CD14-positive monocyte (primary cell): ENCODE measurements around the gene TSGA10IP. TPM values are rescaled to one million over a fixed set of nuclear protein-coding genes. Genes with fewer than 3 reads are reported as not detected.

Source experiments
- DNase-seq, 3 donors: peaks; one replicate each; pipeline ENCODE4 v3.0.0-alpha.2; 2011 to 2022
- H2AFZ ChIP-seq: 2 replicates; pipeline ENCODE4 v1.6.0; 2012; ENCODE audit warnings: mild to moderate bottlenecking, low read depth, low read length, inconsistent platforms; ENCODE audit not compliant: insufficient read depth, poor library complexity, severe bottlenecking
- H3K27ac ChIP-seq, 2 donors: 1 replicate in 1 of 2; 2 replicates in 1 of 2; pipeline ENCODE4 v1.5.1; 2012 to 2013; ENCODE audit warnings: low read length in 2 of 2, control low read depth in 1 of 2, inconsistent platforms in 1 of 2, low read depth in 1 of 2, mild to moderate bottlenecking in 1 of 2
- H3K27me3 ChIP-seq, 2 donors: one replicate each; pipeline versions ENCODE4 v1.6.0 to v1.6.1; 2011 to 2013; ENCODE audit warnings: low read length in 2 of 2; ENCODE audit not compliant: control insufficient read depth in 2 of 2, insufficient read depth in 2 of 2
- H3K36me3 ChIP-seq, 2 donors: replicated peaks in 1 of 2; 1 replicate in 1 of 2; 2 replicates in 1 of 2; pipeline versions ENCODE4 v1.5.1 to v1.6.1; 2012 to 2013; ENCODE audit warnings: low read length in 2 of 2, control low read depth in 1 of 2, inconsistent platforms in 1 of 2, mild to moderate bottlenecking in 1 of 2; ENCODE audit not compliant: insufficient read depth in 2 of 2, control insufficient read depth in 1 of 2
- H3K4me1 ChIP-seq, 2 donors: 1 replicate in 1 of 2; 2 replicates in 1 of 2; pipeline versions ENCODE4 v1.5.1 to v1.6.1; 2012 to 2013; ENCODE audit warnings: low read length in 2 of 2, control low read depth in 1 of 2, inconsistent platforms in 1 of 2, mild to moderate bottlenecking in 1 of 2, moderate library complexity in 1 of 2; ENCODE audit not compliant: insufficient read depth in 2 of 2, control insufficient read depth in 1 of 2
- H3K4me2 ChIP-seq: replicated peaks from 2 replicates; pipeline ENCODE3; 2012; ENCODE audit warnings: low read length, moderate library complexity, mild to moderate bottlenecking; ENCODE audit not compliant: poor library complexity, severe bottlenecking; ENCODE audit errors: extremely low read depth
- H3K4me3 ChIP-seq, 3 experiments: fragments of 200-600 bp in 1 of 3; sonication (generic) in 1 of 3; replicated peaks in 1 of 3; 1 replicate in 2 of 3; 2 replicates in 1 of 3; pipeline ENCODE4 v1.5.1; 2011 to 2013; ENCODE audit warnings: low read length in 3 of 3, mild to moderate bottlenecking in 3 of 3, control low read depth in 2 of 3, low read depth in 2 of 3, inconsistent platforms in 1 of 3, moderate library complexity in 1 of 3
- H3K79me2 ChIP-seq: 2 replicates; pipeline ENCODE4 v1.6.0; 2012; ENCODE audit warnings: mild to moderate bottlenecking, control low read depth, inconsistent platforms, low read length, moderate library complexity; ENCODE audit not compliant: insufficient read depth
- H3K9ac ChIP-seq: 2 replicates; pipeline ENCODE4 v1.6.0; 2017; ENCODE audit warnings: low read length, mild to moderate bottlenecking; ENCODE audit not compliant: insufficient read depth, poor library complexity, severe bottlenecking
- H3K9me3 ChIP-seq, 2 donors: replicated peaks in 1 of 2; 1 replicate in 1 of 2; 2 replicates in 1 of 2; pipeline versions ENCODE4 v1.5.1 to v1.6.1; 2012 to 2013; ENCODE audit warnings: low read length in 2 of 2, control low read depth in 1 of 2; ENCODE audit not compliant: control insufficient read depth in 1 of 2, insufficient read depth in 1 of 2
- H4K20me1 ChIP-seq: 2 replicates; pipeline ENCODE4 v1.6.0; 2012; ENCODE audit warnings: mild to moderate bottlenecking, low read length, control low read depth, moderate library complexity; ENCODE audit not compliant: insufficient read depth
- H3K27ac Mint-ChIP-seq, 7 donors: one replicate each; pipeline ENCODE4 v1.8.0; 2020; ENCODE audit warnings: mild to moderate bottlenecking in 7 of 7, mixed read lengths in 7 of 7, moderate library complexity in 6 of 7, inconsistent platforms in 2 of 7
- H3K27me3 Mint-ChIP-seq, 3 donors: one replicate each; pipeline ENCODE4 v1.8.0; 2021 to 2022; ENCODE audit warnings: low read depth in 3 of 3, mild to moderate bottlenecking in 3 of 3, mixed read lengths in 3 of 3, moderate library complexity in 3 of 3, inconsistent platforms in 1 of 3
- H3K36me3 Mint-ChIP-seq, 2 donors: one replicate each; pipeline ENCODE4 v1.8.0; 2020; ENCODE audit warnings: mixed read lengths in 2 of 2, inconsistent platforms in 1 of 2, mild to moderate bottlenecking in 1 of 2
- H3K4me1 Mint-ChIP-seq: one replicate; pipeline ENCODE4 v1.8.0; 2020; ENCODE audit warnings: mild to moderate bottlenecking, mixed read lengths
- H3K4me3 Mint-ChIP-seq, 2 donors: one replicate each; pipeline ENCODE4 v1.8.0; 2020; ENCODE audit warnings: mild to moderate bottlenecking in 2 of 2, mixed read lengths in 2 of 2, moderate library complexity in 1 of 2
- H3K9me3 Mint-ChIP-seq, 7 donors: one replicate each; pipeline ENCODE4 v1.8.0; 2020 to 2022; ENCODE audit warnings: mixed read lengths in 7 of 7, mild to moderate bottlenecking in 6 of 7, moderate library complexity in 6 of 7, inconsistent platforms in 2 of 7
- CTCF ChIP-seq: fragments of 200-600 bp; IDR thresholded peaks from one replicate; pipeline ENCODE4 v1.8.0; 2022; ENCODE audit warnings: antibody characterized with exemption, mild to moderate bottlenecking
- WGBS: methylation state at CpG from one replicate; pipeline ENCODE4 v1.1.5; 2013; ENCODE audit warnings: missing lambda C conversion rate; ENCODE audit not compliant: insufficient coverage; 5-methylcytosine and 5-hydroxymethylcytosine counted together
- intact Hi-C, 2 donors: fragments of 100-400 bp; cut with micrococcal nuclease; formaldehyde crosslinking; loops; one replicate each; pipeline versions ENCODE4 v1.15.0 to v1.15.1; 2023
- polyA plus RNA-seq, 3 donors: library from polyadenylated mRNA; depleted of rRNA in 1 of 3; unstranded in 2 of 3; stranded (reverse) in 1 of 3; fragments of 300-500 nt in 2 of 3; fragments of >200 nt in 1 of 3; fragmentation: Illumina TruSeq in 2 of 3; gene quantifications; 1 replicate in 2 of 3; 2 replicates in 1 of 3; pipeline ENCODE4 v1.2.3, GENCODE V29; 2012 to 2021

TSGA10IP gene
- polyA plus RNA-seq, 3 donors, result 0.67 to 0.71 TPM; not detected in 1

GRCh38 chr11:65961267-65962140 is 16.2 kb downstream of the TSGA10IP start, which contains the start of gene SART1:
Gene SART1 (plus strand): TSS chr11:65961734. CDS start chr11:65961781, 47 bp downstream.
- intact Hi-C loops, result loop anchor here (1.0 to 5.0 kb wide), 5 partner anchors 39 to 73 kb away; partner anchors contain the start of genes BANF1 (in 2 of the 2), EIF1AD (in 2 of the 2), C11orf68 (in 1 of the 2) and DRAP1 (in 1 of the 2)
- Histone ChIP-seq H3K27ac (peak within 1 kb of the TSS; percentile 80 to 92), H3K4me2 (peak within 1 kb of the TSS; percentile 72), H3K4me1 (peaks cover 18 to 30% of the 10 kb centered on the region in 2 donors), H3K4me3 (peak within 1 kb of the TSS; percentile 74 to 97 (median 87)), H4K20me1 (peaks cover 10% of the 10 kb centered on the region), H3K27me3 (no peaks in the 10 kb centered on the region), H2AFZ (peak within 1 kb of the TSS; percentile 90), H3K79me2 (peaks cover 35% of the 10 kb centered on the region), H3K9ac (peak within 1 kb of the TSS; percentile 94), H3K9me3 (no peaks in the 10 kb centered on the region), H3K36me3 (peaks cover 26 to 32% of the 10 kb centered on the region in 2 donors)
- DNase-seq, result peak; percentile 94 to 97 (median 97)
- peak within 1 kb of the TSS; percentile 91 to 95 for H3K4me3 Mint-ChIP-seq
- H3K9me3 Mint-ChIP-seq, result peaks cover 0 to 2% (median 0%) of the 10 kb centered on the region in 7 donors
- under 1% methylated on average over 91 of the region's 97 CpGs for WGBS
- peaks cover 31% of the 10 kb centered on the region for H3K4me1 Mint-ChIP-seq
- peaks cover 0 to 2% (median 2%) of the 10 kb centered on the region in 3 donors for H3K27me3 Mint-ChIP-seq
- no peak for TF ChIP-seq CTCF
- peak within 1 kb of the TSS; percentile 95 to 99 (median 97) for H3K27ac Mint-ChIP-seq
- peaks cover 33 to 35% of the 10 kb centered on the region in 2 donors for H3K36me3 Mint-ChIP-seq

- intact Hi-C loops, result loop anchor here (2.0 to 5.0 kb wide), 3 partner anchors 40 to 41 kb away; partner anchors contain the start of genes BANF1 (in 2 of the 2) and EIF1AD (in 2 of the 2)
- peaks cover 35% of the 10 kb centered on the region for H3K79me2 ChIP-seq
Observed at GRCh38 chr11:65962141-65962564, 16.9 kb downstream of the TSGA10IP start.

More at GRCh38 chr11:65962141-65962564, 16.9 kb downstream of the TSGA10IP start:
- peak overlapping the region; percentile 94 for H3K9ac ChIP-seq
- TF ChIP-seq CTCF, result no peak
- H3K36me3 Mint-ChIP-seq, result peaks cover 39 to 41% of the 10 kb centered on the region in 2 donors
- DNase-seq, result no peak
- peaks cover 24% of the 10 kb centered on the region for H3K4me1 Mint-ChIP-seq
- H3K27ac Mint-ChIP-seq, result peak overlapping the region; percentile 52 to 97 (median 89)
- H3K4me3 Mint-ChIP-seq, result peak overlapping the region; percentile 91 to 95
- H3K4me1 ChIP-seq, result peaks cover 18 to 24% of the 10 kb centered on the region in 2 donors
- H3K36me3 ChIP-seq, result peaks cover 33 to 38% of the 10 kb centered on the region in 2 donors
- H3K27me3 ChIP-seq, result no peaks in the 10 kb centered on the region
- peak overlapping the region; percentile 41 for H2AFZ ChIP-seq
- peaks cover 0 to 2% (median 0%) of the 10 kb centered on the region in 7 donors for H3K9me3 Mint-ChIP-seq
- peak overlapping the region; percentile 74 to 97 (median 87) for H3K4me3 ChIP-seq
- H3K27me3 Mint-ChIP-seq, result peaks cover 0 to 2% (median 2%) of the 10 kb centered on the region in 3 donors
- no peaks in the 10 kb centered on the region for H3K9me3 ChIP-seq
- H4K20me1 ChIP-seq, result peaks cover 10% of the 10 kb centered on the region
- 18% methylated on average over 8 of the region's 13 CpGs for WGBS
- H3K4me2 ChIP-seq, result peak overlapping the region; percentile 72
- H3K27ac ChIP-seq, result peak overlapping the region in 1 of 2 donors; percentile 92
